ENCODE results near the gene KAZN.

Gene KAZN

DNA sequence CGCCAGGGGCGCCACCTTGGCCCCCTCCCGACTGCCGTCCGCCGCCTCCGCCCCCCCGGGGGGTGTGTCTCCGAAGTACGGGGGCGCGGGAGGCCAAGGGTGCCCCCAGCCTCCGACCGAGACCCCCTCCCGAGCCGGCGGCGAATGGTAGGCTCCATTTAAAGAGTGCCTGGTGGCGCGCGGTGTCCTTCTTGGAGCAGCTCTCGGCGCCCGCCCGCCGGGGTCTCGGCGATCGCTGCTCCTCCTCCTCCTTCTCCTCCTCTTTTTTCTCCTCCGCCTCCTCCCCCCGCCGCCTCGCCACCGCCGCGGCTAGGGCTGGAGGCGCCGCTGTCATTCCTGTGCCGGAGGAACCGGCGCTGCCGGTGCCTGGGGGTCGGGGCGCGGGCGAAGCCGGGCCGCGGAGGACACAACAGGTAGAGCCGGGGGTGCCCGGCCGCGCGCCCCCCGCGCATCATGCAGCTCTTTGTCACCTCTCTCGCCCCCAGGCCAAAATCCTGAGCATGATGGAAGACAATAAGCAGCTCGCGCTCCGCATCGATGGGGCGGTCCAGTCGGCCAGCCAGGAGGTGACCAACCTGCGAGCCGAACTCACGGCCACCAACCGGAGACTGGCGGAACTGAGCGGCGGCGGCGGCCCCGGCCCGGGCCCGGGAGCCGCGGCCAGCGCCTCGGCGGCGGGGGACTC lies at the start of gene KAZN:
Gene KAZN, plus strand, starts transcription at position 188 of the 685 bp plus-strand sequence.
- TF ChIP-seq YY1 (IDR thresholded peaks at IDR 0.05; ENCODE audit: low read depth) (no peak), EP300 (IDR thresholded peaks at IDR 0.05; ENCODE audit: borderline replicate concordance) (no peak), REST (IDR thresholded peaks at IDR 0.05; ENCODE audit: low read depth) (no peak), CEBPB (IDR thresholded peaks at IDR 0.05) (no peak)
- TF ChIP-seq, protein P1, sequence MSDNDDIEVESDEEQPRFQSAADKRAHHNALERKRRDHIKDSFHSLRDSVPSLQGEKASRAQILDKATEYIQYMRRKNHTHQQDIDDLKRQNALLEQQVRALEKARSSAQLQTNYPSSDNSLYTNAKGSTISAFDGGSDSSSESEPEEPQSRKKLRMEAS (IDR thresholded peaks at IDR 0.05), result no peak

DNA sequence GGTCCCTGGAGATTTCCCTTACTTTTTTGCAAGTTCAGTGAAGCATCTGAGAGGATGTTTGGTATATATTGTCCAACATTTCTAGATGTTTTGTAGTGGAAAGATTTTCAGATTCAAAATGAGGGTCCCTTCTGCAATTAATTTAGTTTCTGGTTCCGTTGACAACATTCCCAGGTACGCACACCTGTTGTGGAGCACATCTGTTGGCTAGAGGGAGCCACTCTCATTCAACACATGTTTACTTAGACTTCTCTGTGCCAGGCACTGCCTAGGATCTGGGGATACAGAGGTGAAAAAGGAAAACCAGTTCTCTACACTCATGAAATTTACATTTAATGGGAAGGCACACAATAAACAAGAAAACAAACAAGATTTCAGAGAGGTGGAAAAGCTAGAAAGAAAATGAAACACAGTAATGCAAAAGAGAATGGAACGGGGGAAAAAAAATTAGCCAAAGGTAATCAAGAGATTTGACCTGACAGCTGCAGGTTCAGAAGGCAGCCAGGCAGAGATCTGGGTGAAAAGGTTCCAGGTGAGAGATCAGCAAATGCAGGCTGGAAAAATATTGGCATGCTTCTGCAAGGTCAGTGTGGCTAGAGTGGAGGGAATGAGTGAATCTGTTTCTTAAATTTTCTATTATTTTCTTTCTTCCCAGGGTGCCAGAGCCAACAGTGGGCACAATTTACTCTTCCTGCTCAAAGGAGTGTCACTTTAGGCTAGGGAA lies 48.4 kb upstream of the KAZN start:
- TF ChIP-seq RAD21 (IDR thresholded peaks at IDR 0.05; ENCODE audit: low read depth), result no peak
- no peak for TF ChIP-seq TEAD4 (IDR thresholded peaks at IDR 0.05)
- no peak for TF ChIP-seq CEBPB (IDR thresholded peaks at IDR 0.05)
- TF ChIP-seq ZBTB7A (IDR thresholded peaks at IDR 0.05; ENCODE audit: low read depth), result no peak
- no peak for TF ChIP-seq CREB1 (IDR thresholded peaks at IDR 0.05; ENCODE audit: low read depth)
- no peak for TF ChIP-seq USF1 (IDR thresholded peaks at IDR 0.05)
- TF ChIP-seq TAF1 (IDR thresholded peaks at IDR 0.05; ENCODE audit: low read depth), result no peak
- no peak for TF ChIP-seq YY1 (IDR thresholded peaks at IDR 0.05; ENCODE audit: low read depth)
- TF ChIP-seq REST (IDR thresholded peaks at IDR 0.05; ENCODE audit: low read depth), result no peak
- TF ChIP-seq FOXM1 (IDR thresholded peaks at IDR 0.05; ENCODE audit: borderline replicate concordance, low read depth), result no peak
- no peak for TF ChIP-seq NFIC (IDR thresholded peaks at IDR 0.05)
- TF ChIP-seq EP300 (IDR thresholded peaks at IDR 0.05; ENCODE audit: borderline replicate concordance), result no peak
- TF ChIP-seq, protein P1 (IDR thresholded peaks at IDR 0.05), result no peak
- no peak for TF ChIP-seq TCF12 (IDR thresholded peaks at IDR 0.05; ENCODE audit: low read depth)

- TF ChIP-seq CEBPB (IDR thresholded peaks at IDR 0.05) (no peak), EGR1 (IDR thresholded peaks at IDR 0.05) (no peak)
These were observed 47.1 kb upstream of the KAZN start for GRCh38 chr1:14551386-14551785.

- TF ChIP-seq CREB1 (IDR thresholded peaks at IDR 0.05; ENCODE audit: low read depth) (no peak), CEBPB (IDR thresholded peaks at IDR 0.05) (no peak), TCF12 (IDR thresholded peaks at IDR 0.05; ENCODE audit: low read depth) (no peak), YY1 (IDR thresholded peaks at IDR 0.05; ENCODE audit: low read depth) (no peak), FOXM1 (IDR thresholded peaks at IDR 0.05; ENCODE audit: borderline replicate concordance, low read depth) (no peak)
These were observed 46.1 kb upstream of the KAZN start for GRCh38 chr1:14552246-14552965.

DNA sequence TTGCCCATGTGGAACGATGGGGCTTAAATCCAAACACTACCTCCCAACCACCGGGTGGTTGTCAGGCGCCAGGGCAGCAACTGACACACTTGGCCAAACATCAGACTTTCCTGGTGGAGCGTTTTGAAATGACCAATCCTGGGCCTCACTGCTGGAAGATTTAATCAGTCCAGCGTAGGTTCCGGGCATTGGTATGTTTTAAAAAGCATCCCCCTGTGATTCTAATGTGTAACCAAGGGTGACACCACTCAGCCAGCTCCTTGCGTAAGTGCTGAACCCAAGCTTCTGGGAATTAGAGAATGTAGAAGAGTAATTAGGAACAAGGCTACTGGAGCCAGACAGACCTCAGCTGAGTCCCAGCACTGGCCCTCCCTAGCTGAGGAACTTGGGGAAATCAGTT lies 44.8 kb upstream of the KAZN start:
- no peak for TF ChIP-seq TEAD4 (IDR thresholded peaks at IDR 0.05)
- TF ChIP-seq, protein P1 (IDR thresholded peaks at IDR 0.05), result no peak
- no peak for TF ChIP-seq TCF12 (IDR thresholded peaks at IDR 0.05; ENCODE audit: low read depth)
- no peak for TF ChIP-seq REST (IDR thresholded peaks at IDR 0.05; ENCODE audit: low read depth)
- no peak for TF ChIP-seq EGR1 (IDR thresholded peaks at IDR 0.05)
- TF ChIP-seq EP300 (IDR thresholded peaks at IDR 0.05; ENCODE audit: borderline replicate concordance), result no peak
